NCI-H1092 (cell line): ENCODE results near the gene ZNF275.
A peak's percentile ranks its signal among the peaks of the same experiment; 100 is the strongest.
"Not testable (repeated sequence)": the region's sequence is repeated elsewhere in the genome, so short reads cannot be mapped to it uniquely, and the experiment has no call there.

Experiments used
- DNase-seq: peaks from one replicate; lab custom pipeline; 2025; lab: John Stamatoyannopoulos, UW

The ZNF275 gene

DNA sequence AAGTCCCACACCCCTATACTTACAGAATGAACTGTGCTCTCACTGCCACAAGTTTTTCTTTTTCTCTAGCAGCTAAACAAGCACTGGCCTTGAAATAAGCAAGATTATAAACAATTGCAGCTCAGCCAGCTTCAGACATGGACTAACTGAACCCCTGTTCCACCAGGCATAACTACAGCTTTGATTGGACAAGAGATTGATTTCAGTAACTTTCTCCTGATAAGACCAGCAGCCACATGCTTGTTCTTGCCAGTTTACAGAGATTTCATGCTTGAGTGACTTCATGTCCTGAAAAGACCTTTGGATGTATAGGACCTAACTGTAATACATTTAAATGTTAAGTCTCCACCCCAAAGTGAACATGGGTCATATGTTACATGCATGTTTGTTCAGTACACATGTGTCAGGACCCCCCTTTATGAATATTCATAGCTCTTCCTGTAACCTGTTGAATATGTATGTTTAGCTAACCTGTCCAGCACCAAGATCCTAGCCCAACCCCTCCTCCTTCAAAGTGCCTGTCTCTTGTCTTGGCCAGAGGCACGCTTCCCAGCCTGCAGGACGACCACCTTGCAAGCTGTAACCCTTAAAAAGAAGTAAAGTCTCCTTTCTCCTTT lies 27.9 kb downstream of the ZNF275 start:
- no peak for DNase-seq

- no peak for DNase-seq
Observed at GRCh38 chrX:153365670-153366069, 31.7 kb downstream of the ZNF275 start.

GRCh38 chrX:153366119-153366518 lies 32.2 kb downstream of the ZNF275 start:
- no peak for DNase-seq

DNA sequence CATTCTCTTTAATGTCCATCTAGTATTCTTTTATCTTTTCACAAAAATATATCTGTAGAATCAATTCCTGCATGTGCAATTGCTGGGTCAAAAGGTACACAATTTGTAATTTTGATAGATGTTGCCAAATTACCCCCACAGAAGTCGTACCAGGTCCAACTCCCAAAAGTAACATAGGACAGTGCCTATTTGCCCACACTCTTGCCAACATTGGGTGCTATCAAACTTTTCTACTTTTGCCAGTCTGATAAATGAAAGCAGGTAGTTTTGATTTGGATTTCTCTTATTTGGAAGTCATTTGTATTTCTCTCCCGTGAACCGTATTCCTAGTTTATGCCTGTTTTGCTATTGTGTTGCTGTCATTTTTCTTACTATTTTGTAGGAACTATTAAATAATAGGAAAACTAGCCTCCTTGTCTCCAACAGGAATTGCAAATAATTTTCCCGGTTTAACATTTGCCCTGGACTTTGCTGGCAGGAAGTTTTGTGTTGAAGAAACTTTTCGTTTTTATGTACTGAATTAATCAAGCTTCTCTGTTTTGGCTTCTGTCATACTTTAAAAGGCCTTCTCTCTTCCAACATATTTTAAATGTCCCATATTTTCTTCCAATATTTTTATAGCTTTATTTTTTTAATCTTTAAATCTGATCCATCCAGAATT lies 33.1 kb downstream of the ZNF275 start:
- DNase-seq = no peak

DNA sequence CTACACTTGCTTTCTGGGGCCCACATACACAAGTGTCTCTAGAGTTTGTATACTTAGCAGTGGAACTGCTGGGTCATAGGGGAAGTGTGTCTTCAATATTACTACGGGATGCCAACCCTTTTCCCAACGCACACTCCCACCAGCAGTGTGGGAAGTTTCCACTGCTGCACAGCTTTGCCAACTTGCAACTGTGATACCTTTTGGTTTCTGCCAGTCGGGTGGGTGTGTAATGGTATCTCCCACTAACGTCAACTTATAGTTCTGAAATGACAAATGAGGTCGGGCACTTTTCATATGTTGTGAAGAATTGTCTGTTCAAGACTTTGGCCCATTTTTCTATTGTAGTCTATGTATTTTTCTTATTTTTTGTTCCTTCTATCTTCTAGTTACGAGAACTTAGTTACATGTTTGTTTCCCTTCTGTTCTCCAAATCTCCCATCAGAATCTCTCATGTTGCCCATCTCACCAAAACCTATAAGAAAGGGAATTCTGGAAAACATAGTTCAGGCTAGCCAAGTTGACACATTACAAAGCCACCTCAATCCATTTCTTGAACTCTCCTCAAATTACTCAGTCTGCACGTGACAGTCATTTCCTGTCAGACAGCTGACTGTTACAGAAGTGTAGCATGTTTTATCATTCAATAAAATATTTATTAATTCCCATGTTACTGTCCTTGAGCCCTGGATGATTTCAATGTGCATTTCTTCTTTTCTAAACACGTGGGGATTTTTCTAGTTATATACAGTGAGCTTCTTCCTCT lies 36.5 kb downstream of the ZNF275 start:
- DNase-seq = no peak

GRCh38 chrX:153371256-153371655 lies 37.3 kb downstream of the ZNF275 start:
- DNase-seq = no peak

GRCh38 chrX:153372949-153373348 lies 39.0 kb downstream of the ZNF275 start:
- DNase-seq = no peak

- no peak for DNase-seq
Observed at GRCh38 chrX:153374426-153374825, 40.5 kb downstream of the ZNF275 start.

- DNase-seq = no peak
Observed at GRCh38 chrX:153375571-153375970, 41.6 kb downstream of the ZNF275 start.

DNA sequence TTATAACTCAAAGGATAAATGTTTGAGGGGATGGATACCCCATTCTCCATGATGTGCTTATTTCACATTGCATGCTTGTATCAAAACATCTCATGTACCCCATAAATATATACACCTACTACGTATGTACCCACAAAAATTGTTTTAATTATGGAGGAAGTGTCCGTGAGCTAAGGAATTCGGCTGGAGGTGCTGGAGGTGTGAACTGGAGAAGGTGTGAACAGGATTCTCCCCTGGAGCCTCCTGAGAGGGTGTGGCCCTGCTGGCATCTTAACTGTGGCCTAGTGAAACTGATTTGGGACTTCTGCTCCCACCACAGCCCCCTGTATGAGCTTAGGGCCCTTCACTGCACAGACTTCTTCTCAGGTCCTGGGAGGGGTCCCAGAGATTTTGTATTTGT lies 43.8 kb downstream of the ZNF275 start:
- no peak for DNase-seq

- DNase-seq = no peak
Observed at GRCh38 chrX:153378607-153379006, 44.7 kb downstream of the ZNF275 start.

DNA sequence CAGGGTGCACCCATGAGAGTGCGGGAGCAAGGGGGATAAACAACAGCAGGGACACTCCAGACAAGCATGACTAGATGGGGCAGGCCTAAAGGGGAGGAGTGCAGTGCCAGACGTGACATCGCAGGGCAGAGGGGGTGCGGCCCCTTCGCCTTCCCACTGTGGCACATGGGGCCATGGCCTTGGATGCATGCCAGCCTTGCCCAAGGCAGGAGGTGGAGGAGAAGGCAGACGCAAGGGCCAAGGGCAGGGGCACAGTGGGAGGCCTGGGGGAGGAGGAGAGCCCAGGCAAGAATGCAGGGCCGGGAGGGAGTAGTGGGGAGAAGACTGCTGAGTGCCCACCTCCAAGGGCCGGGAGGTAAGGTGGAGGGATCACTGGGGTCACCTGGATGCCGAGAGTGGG lies 45.6 kb downstream of the ZNF275 start:
- DNase-seq = no peak

DNA sequence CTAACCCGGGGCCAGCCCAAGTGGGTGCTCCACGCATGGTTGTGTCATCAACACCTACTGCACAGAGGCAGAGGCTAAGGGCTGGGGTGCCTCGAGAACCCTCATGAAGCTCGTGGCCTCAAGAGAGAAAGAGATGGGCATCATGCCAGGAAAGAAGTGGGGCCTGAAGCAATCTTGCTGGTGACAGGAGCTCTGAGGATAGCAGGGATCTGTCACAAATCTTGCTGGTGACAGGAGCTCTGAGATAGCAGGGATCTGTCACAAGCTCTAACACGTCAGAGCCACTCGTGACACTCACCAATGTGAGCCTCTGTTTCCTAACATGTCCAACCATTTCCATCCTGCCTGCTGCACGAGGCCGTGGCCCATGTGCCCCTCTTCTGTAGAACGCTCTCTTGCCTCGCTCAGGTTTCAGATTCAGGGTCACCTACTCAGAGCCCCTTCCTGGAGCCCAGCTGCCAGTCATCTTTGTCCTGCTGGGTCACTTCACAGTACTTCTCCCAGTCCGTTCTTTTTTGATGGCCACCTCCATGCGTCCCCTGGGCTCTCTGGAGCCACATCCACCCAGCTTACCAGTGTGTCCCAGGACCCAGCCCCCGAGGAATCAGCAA lies 46.1 kb downstream of the ZNF275 start:
- DNase-seq = no peak

DNA sequence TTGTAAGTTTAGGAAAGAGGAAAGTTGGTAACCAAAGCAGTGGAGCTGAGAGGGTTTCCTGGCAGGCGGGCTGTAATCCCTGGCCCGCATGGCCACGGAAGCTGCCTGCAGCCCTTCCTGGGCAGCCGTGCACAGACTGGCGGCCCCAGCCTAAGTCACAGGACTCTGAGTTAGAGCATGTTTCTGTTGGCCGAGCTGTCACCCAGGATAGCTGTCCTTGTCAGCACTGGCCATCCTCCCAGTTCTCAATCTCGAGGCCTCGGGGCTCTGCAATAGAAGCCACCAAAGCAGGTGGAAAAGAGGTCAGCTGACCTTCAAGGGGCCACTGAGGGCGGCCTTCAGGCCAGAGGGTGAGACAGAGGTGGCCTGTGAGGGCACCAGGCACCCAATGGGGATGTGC lies 46.7 kb downstream of the ZNF275 start:
- DNase-seq = no peak

DNA sequence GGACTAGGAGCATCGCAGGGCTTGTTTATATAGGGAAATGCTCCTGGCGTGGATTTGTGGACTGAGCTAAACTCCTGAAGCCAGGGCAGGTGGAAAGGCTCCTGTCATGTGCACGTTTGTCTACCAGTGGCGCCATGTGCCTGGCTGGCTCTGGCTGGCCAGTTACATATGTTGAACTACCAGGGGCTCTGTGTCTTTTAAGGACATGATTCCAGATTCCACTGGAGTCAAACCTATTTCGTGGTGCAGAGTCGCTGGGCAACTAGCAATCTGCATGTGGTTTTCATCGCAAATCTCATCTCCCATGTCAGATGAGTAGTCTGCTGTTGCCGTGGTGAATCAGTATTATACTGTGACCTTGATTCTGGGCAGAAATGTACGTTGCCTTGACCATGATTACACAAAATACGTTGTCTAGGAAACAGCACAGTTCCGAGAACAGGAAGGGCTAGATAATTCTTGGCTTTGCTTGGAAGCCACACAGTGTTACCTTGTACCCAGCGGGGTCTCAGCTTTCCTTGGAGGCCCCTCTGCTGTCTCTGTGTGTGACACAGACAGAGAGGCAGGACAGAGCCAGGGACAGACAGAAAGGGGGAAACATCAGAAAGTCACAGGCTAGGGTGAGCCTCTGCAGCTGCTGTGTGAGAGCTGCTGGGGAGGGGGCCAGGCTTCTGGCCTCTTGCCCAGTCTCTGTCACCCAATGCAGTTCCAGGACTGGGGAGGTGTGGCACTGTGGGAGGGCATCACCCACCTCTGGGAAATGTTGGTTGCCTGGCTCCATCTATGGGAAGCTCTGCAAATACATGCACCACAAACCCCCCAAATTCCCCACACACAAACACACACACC lies 48.0 kb downstream of the ZNF275 start:
- DNase-seq = peak; percentile 86

- no peak for DNase-seq
Observed at GRCh38 chrX:153382563-153383482, 48.9 kb downstream of the ZNF275 start.

GRCh38 chrX:153384390-153384789 lies 50.4 kb downstream of the ZNF275 start:
- DNase-seq = no peak

- not testable (repeated sequence) for DNase-seq
Observed at GRCh38 chrX:153384973-153385372, 51.0 kb downstream of the ZNF275 start.

GRCh38 chrX:153386097-153386496 lies 52.1 kb downstream of the ZNF275 start:
- DNase-seq = no peak

DNA sequence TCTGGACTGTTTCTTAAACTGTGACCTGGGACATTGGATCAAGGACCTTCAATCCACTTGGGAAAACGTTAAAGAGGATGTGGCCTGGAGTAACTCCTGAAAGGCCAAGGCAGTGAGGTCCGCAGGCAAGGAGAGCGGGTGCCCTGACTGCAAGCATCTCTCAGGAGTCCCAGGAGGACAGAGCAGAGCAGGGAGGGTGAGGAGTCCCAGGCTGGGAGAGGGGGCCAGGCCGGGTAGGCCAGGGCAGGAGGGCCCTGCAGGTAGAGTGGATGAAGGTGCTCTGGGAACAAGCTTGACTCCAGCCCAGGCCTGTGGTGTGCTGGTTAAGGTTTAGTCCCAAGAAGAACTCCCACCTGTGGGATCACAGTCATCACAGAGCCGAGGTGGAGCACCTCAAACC lies 53.4 kb downstream of the ZNF275 start:
- DNase-seq = no peak
